Neuronal stem cell (in vitro differentiated cells): ENCODE results near the gene HBP1. TPM values are rescaled to one million over a fixed set of nuclear protein-coding genes. Genes with fewer than 3 reads are reported as not detected.

ENCODE experiments used
- DNase-seq: peaks from one replicate; pipeline ENCODE4 v3.0.0-alpha.2; 2013; ENCODE audit warnings: low spot score
- H2AFZ ChIP-seq: one replicate; pipeline ENCODE4 v1.6.1; 2013; ENCODE audit warnings: mild to moderate bottlenecking, low read length, inconsistent platforms
- H2AK5ac ChIP-seq: 2 replicates; pipeline ENCODE4 v1.6.1; 2013; ENCODE audit warnings: low read depth, mild to moderate bottlenecking, inconsistent platforms, low read length, moderate library complexity, mixed read lengths
- H2BK120ac ChIP-seq: 2 replicates; pipeline ENCODE4 v1.6.1; 2013; ENCODE audit warnings: low read depth, mild to moderate bottlenecking, inconsistent platforms, low read length, moderate library complexity, mixed read lengths
- H2BK12ac ChIP-seq: one replicate; pipeline ENCODE4 v1.6.1; 2013; ENCODE audit warnings: low read length, inconsistent platforms
- H2BK15ac ChIP-seq: 2 replicates; pipeline ENCODE4 v1.6.1; 2013; ENCODE audit warnings: mild to moderate bottlenecking, low read length, inconsistent platforms, mixed read lengths
- H2BK5ac ChIP-seq: one replicate; pipeline ENCODE4 v1.6.1; 2013; ENCODE audit warnings: inconsistent platforms, mild to moderate bottlenecking, low read length, moderate library complexity
- H3K14ac ChIP-seq: one replicate; pipeline ENCODE4 v1.6.1; 2013; ENCODE audit warnings: low read length, inconsistent platforms
- H3K18ac ChIP-seq: 2 replicates; pipeline ENCODE4 v1.6.1; 2013; ENCODE audit warnings: low read length, inconsistent platforms
- H3K23ac ChIP-seq: 2 replicates; pipeline ENCODE4 v1.6.1; 2013; ENCODE audit warnings: low read depth, mild to moderate bottlenecking, mixed read lengths, low read length, inconsistent platforms; ENCODE audit not compliant: poor library complexity
- H3K27ac ChIP-seq: replicated peaks from 3 replicates; pipeline ENCODE4 v1.5.1; 2013; ENCODE audit warnings: low read length, inconsistent platforms
- H3K27me3 ChIP-seq, 3 experiments: 2 replicates each; pipeline ENCODE4 v1.6.1; 2013; ENCODE audit warnings: low read length in 3 of 3, mild to moderate bottlenecking in 2 of 3, inconsistent platforms in 1 of 3, low read depth in 1 of 3, mixed read lengths in 1 of 3, moderate library complexity in 1 of 3; ENCODE audit not compliant: control insufficient read depth in 3 of 3, insufficient read depth in 3 of 3
- H3K36me3 ChIP-seq, 2 donors: replicated peaks in 1 of 2; 2 replicates each; pipeline ENCODE4 v1.6.1; 2013; ENCODE audit warnings: low read length in 2 of 2; ENCODE audit not compliant: control insufficient read depth in 2 of 2, insufficient read depth in 2 of 2
- H3K4ac ChIP-seq: 2 replicates; pipeline ENCODE4 v1.6.1; 2013; ENCODE audit warnings: inconsistent platforms, mild to moderate bottlenecking, low read length, moderate library complexity
- H3K4me1 ChIP-seq, 2 donors: 1 replicate in 1 of 2; 2 replicates in 1 of 2; pipeline ENCODE4 v1.6.1; 2013; ENCODE audit warnings: low read length in 2 of 2, low read depth in 1 of 2; ENCODE audit not compliant: control insufficient read depth in 2 of 2, insufficient read depth in 1 of 2
- H3K4me2 ChIP-seq: one replicate; pipeline ENCODE4 v1.6.1; 2013; ENCODE audit warnings: mild to moderate bottlenecking, low read length, inconsistent platforms; ENCODE audit not compliant: insufficient read depth, poor library complexity, severe bottlenecking
- H3K4me3 ChIP-seq, 2 donors: 2 replicates each; pipeline ENCODE4 v1.5.1; 2013; ENCODE audit warnings: low read length in 2 of 2, mild to moderate bottlenecking in 2 of 2, inconsistent platforms in 1 of 2, moderate library complexity in 1 of 2
- H3K79me1 ChIP-seq: one replicate; pipeline ENCODE4 v1.6.1; 2013; ENCODE audit warnings: low read depth, mild to moderate bottlenecking, inconsistent platforms, low read length, moderate library complexity
- H3K9ac ChIP-seq: one replicate; pipeline ENCODE4 v1.6.1; 2013; ENCODE audit warnings: mild to moderate bottlenecking, low read depth, low read length, inconsistent platforms; ENCODE audit not compliant: poor library complexity
- H3K9me3 ChIP-seq, 2 donors: replicated peaks in 1 of 2; 2 replicates each; pipeline versions ENCODE3 to v1.6.1; 2013; ENCODE audit warnings: low read length in 2 of 2, mild to moderate bottlenecking in 2 of 2, inconsistent platforms in 1 of 2, low read depth in 1 of 2, mixed read lengths in 1 of 2, moderate library complexity in 1 of 2; ENCODE audit not compliant: control insufficient read depth in 2 of 2, insufficient read depth in 1 of 2
- H4K8ac ChIP-seq: one replicate; pipeline ENCODE4 v1.6.1; 2013; ENCODE audit warnings: low read depth, mild to moderate bottlenecking, inconsistent platforms, low read length, moderate library complexity
- H4K91ac ChIP-seq: one replicate; pipeline ENCODE4 v1.6.1; 2013; ENCODE audit warnings: low read length, low read depth, mild to moderate bottlenecking, inconsistent platforms; ENCODE audit not compliant: poor library complexity
- WGBS, 2 donors: extraction: QIAGEN DNeasy Blood & Tissue Kit; methylation state at CpG; one replicate each; pipeline ENCODE4 v1.1.7; 2013; ENCODE audit warnings: missing lambda C conversion rate in 2 of 2, mixed read lengths in 1 of 2; ENCODE audit not compliant: insufficient read length in 2 of 2, insufficient replicate concordance in 1 of 2; ENCODE audit errors: extremely low coverage in 2 of 2; 5-methylcytosine and 5-hydroxymethylcytosine counted together
- polyA plus RNA-seq, 2 experiments: library from polyadenylated mRNA; stranded (reverse); fragments of 200-250 nt; gene quantifications; one replicate each; pipeline ENCODE4 v1.2.3, GENCODE V29; 2013

The HBP1 gene, protein sequence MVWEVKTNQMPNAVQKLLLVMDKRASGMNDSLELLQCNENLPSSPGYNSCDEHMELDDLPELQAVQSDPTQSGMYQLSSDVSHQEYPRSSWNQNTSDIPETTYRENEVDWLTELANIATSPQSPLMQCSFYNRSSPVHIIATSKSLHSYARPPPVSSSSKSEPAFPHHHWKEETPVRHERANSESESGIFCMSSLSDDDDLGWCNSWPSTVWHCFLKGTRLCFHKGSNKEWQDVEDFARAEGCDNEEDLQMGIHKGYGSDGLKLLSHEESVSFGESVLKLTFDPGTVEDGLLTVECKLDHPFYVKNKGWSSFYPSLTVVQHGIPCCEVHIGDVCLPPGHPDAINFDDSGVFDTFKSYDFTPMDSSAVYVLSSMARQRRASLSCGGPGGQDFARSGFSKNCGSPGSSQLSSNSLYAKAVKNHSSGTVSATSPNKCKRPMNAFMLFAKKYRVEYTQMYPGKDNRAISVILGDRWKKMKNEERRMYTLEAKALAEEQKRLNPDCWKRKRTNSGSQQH
- 31.0 TPM for polyA plus RNA-seq (2013, experiment 1 of 2)
- 31.0 TPM for polyA plus RNA-seq (2013, experiment 2 of 2)

DNA sequence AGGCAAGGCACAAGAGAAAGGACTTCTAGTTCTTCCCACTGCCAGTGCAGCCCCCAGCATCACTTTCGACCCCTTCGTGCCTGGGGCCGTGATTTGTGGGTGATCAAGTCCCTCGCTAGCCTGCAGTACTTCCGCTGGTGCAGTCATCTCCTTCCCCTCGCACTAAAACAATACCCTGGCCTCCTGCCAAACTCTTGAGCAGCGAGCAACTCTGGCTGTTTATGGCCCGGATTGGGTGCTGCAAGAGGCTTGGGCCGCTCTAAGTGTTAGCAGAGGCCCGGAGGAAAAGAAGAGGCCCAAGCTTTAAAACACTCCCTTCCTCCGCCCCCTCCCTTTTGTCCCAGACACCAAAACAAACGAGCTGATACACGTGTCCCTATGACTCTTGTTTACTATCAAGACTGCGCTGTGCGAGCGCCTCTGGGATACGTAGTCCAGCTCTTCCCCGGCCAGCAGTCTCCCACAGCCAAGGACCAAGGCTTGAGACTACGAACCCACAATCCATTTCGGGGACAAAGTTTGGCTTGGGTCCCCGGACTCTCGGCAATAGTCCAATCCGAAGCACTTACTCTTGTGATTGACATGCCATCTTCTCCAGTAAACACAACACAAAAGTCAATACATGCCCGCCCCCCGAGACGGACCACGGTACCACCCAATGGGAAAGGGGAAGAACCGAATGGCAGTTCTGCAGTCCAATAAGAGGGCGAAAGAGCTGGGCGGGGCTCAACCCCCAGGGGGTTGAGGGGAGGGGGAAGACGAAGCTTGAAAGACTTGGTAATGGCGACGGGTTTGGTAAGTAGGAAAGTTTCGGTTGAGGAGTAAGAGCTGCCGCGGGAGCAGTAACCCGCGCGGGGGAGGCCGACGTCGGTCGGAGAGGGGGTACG, at the start of gene HBP1:
Gene HBP1 (plus strand): TSS at position 771 of the 887 bp plus-strand sequence. CDS start 10,891 bp downstream, outside the sequence.
- H2BK5ac ChIP-seq, result peak within 1 kb of the TSS; percentile 96
- no peak within 1 kb of the TSS for H4K91ac ChIP-seq
- no peaks in the 10 kb centered on the region for H3K36me3 ChIP-seq
- DNase-seq, result peak; percentile 100
- peak within 1 kb of the TSS; percentile 89 for H2AFZ ChIP-seq
- peak within 1 kb of the TSS; percentile 97 for H2BK120ac ChIP-seq
- peaks cover 0 to 4% of the 10 kb centered on the region in 2 donors for H3K4me1 ChIP-seq
- H3K27me3 ChIP-seq, result no peaks in the 10 kb centered on the region
- peak within 1 kb of the TSS; percentile 95 for H3K27ac ChIP-seq
- peak within 1 kb of the TSS; percentile 93 for H2AK5ac ChIP-seq
- H4K8ac ChIP-seq, result no peak within 1 kb of the TSS
- no peaks in the 10 kb centered on the region for H3K9me3 ChIP-seq
- peak within 1 kb of the TSS; percentile 98 for H3K18ac ChIP-seq
- H3K4me3 ChIP-seq, result peak within 1 kb of the TSS; percentile 74 to 100
- peak within 1 kb of the TSS; percentile 83 for H3K4me2 ChIP-seq
- peak within 1 kb of the TSS; percentile 33 for H3K14ac ChIP-seq
- no peak within 1 kb of the TSS for H2BK15ac ChIP-seq
- H3K79me1 ChIP-seq, result peaks cover 1% of the 10 kb centered on the region
- H2BK12ac ChIP-seq, result no peak within 1 kb of the TSS
- H3K23ac ChIP-seq, result peak within 1 kb of the TSS; percentile 86
- no CpG with 5 or more reads among the region's 44 CpGs for WGBS, 2 donors
- peak within 1 kb of the TSS; percentile 90 for H3K9ac ChIP-seq
- no peak within 1 kb of the TSS for H3K4ac ChIP-seq

DNA sequence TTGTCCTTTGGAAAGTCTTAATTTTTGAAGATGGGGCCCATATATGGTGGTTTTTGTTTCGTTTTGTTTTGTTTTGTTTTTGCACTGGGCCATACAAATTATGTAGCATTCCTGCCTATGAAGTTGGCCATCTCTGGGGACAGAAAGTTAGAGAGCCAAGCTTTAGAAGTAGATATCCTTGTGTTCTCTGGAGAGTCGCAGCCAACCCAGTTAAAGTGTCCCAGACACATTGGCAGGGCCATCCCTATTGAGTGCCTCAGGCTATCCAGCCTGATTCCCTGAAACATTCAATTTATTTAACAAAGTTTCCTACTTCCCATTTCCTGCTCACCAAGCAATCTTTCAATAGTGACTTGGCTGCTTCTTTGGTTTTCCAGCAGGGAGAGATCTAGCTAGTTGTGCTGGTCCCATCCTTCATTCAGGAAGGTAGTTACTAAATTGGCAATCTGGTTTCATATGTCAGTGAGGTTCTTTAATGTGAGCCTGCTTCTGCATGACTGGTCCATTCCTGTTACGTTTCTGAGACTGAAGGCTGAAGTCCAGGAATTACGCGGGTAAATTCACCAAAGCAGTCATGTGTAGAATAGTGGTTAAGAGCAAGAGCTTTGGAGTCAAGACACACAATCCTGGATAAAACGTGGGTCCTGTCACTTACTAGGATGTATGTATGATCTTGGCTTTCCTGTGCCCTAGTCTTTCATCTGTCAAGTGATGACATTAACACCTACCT, 49.3 kb upstream of the HBP1 start:
- no peaks in the 10 kb centered on the region for H3K27me3 ChIP-seq
- H2AFZ ChIP-seq, result no peak overlapping the region
- H3K4me2 ChIP-seq, result no peak overlapping the region
- H3K4ac ChIP-seq, result no peak overlapping the region
- no peaks in the 10 kb centered on the region for H3K36me3 ChIP-seq
- H3K18ac ChIP-seq, result no peak overlapping the region
- no peak overlapping the region for H2BK12ac ChIP-seq
- no peak overlapping the region for H4K8ac ChIP-seq
- DNase-seq, result no peak
- no peak overlapping the region for H2BK15ac ChIP-seq
- H2AK5ac ChIP-seq, result no peak overlapping the region
- H3K79me1 ChIP-seq, result no peaks in the 10 kb centered on the region
- H2BK5ac ChIP-seq, result no peak overlapping the region
- no peak overlapping the region for H3K4me3 ChIP-seq
- H3K9me3 ChIP-seq, result no peaks in the 10 kb centered on the region
- H3K23ac ChIP-seq, result no peak overlapping the region
- H3K9ac ChIP-seq, result no peak overlapping the region
- no peak overlapping the region for H3K14ac ChIP-seq
- no CpG with 5 or more reads among the region's 6 CpGs for WGBS, 2 donors
- no peak overlapping the region for H3K27ac ChIP-seq
- H4K91ac ChIP-seq, result no peak overlapping the region
- H3K4me1 ChIP-seq, result peaks cover 6 to 10% of the 10 kb centered on the region in 2 donors
- H2BK120ac ChIP-seq, result no peak overlapping the region

- Histone ChIP-seq H3K27me3 (no peaks in the 10 kb centered on the region), H3K27ac (no peak overlapping the region), H2BK12ac (no peak overlapping the region), H3K4ac (no peak overlapping the region), H3K14ac (no peak overlapping the region), H3K79me1 (no peaks in the 10 kb centered on the region), H3K4me1 (peaks cover 6% of the 10 kb centered on the region in 2 donors), H3K4me2 (no peak overlapping the region), H3K9ac (no peak overlapping the region), H3K18ac (no peak overlapping the region), H2BK120ac (no peak overlapping the region), H4K91ac (no peak overlapping the region), H4K8ac (no peak overlapping the region), H2AK5ac (no peak overlapping the region), H3K23ac (no peak overlapping the region), H2AFZ (no peak overlapping the region), H2BK15ac (no peak overlapping the region), H3K4me3 (no peak overlapping the region), H3K9me3 (no peaks in the 10 kb centered on the region), H3K36me3 (no peaks in the 10 kb centered on the region), H2BK5ac (no peak overlapping the region)
- no CpG with 5 or more reads among the region's 4 CpGs for WGBS, 2 donors
- no peak for DNase-seq
Observed at GRCh38 chr7:107122486-107122911, 46.3 kb upstream of the HBP1 start.
